NCI-H446 (cell line): ENCODE results near the gene WDR5.

ENCODE experiments used
- DNase-seq, 2 experiments: peaks; one replicate each; lab custom pipeline; 2025; lab: John Stamatoyannopoulos, UW

Gene WDR5

GRCh38 chr9:134208981-134209725 is 73.3 kb downstream of the WDR5 start:
- no peak for DNase-seq
